Colonic mucosa (tissue), 4 donors: ENCODE measurements around the gene RPS5. TPM values are rescaled to one million over a fixed set of nuclear protein-coding genes. Genes with fewer than 3 reads are reported as not detected.

ENCODE experiments used
- DNase-seq: peaks from one replicate; pipeline ENCODE4 v3.0.0-alpha.2; 2020
- H3K27ac ChIP-seq: fragments of 200-600 bp; one replicate; pipeline ENCODE4 v1.8.0; 2021
- H3K27me3 ChIP-seq: fragments of 200-600 bp; one replicate; pipeline ENCODE4 v1.8.0; 2021
- H3K36me3 ChIP-seq: fragments of 200-600 bp; one replicate; pipeline ENCODE4 v1.8.0; 2021
- H3K4me1 ChIP-seq: fragments of 200-600 bp; one replicate; pipeline ENCODE4 v1.8.0; 2021; ENCODE audit warnings: mild to moderate bottlenecking
- H3K4me3 ChIP-seq: fragments of 200-600 bp; one replicate; pipeline ENCODE4 v1.8.0; 2021
- H3K9ac ChIP-seq, 2 donors: one replicate each; pipeline ENCODE4 v1.7.0; 2013; ENCODE audit warnings: control low read depth in 2 of 2, low read depth in 2 of 2, low read length in 2 of 2
- H3K9me3 ChIP-seq: fragments of 200-600 bp; one replicate; pipeline ENCODE4 v1.8.0; 2021
- intact Hi-C: fragments of 100-400 bp; cut with DNase I; formaldehyde crosslinking; loops from one replicate; pipeline ENCODE4 v1.14.1; 2022
- total RNA-seq, 2 donors: library from RNA; stranded (reverse); fragmentation: NEBNext Ultra II Directional in 1 of 2; extraction: Animal tissue kit (Norgen Biotek cat#: 25700) in 1 of 2; gene quantifications; one replicate each; pipeline ENCODE4 v1.2.1, GENCODE V29; 2021
- TF ChIP-seq, protein P1 (sequence below): fragments of 200-600 bp; IDR thresholded peaks from one replicate; pipeline ENCODE4 v1.8.0; 2022; ENCODE audit warnings: antibody characterized with exemption, mild to moderate bottlenecking
- donor health status: healthy.
- donor health status: DM: no; HTN: no; CAD: no.
- donor health status: DM: no; HTN: no; CAD: no.

RPS5 gene
- total RNA-seq, 2 donors from 2014 or later: 781 to 884 TPM

- DNase-seq: no peak
- intact Hi-C loops: no loop called here
- H3K4me1 ChIP-seq: peaks cover 3% of the 10 kb centered on the region
- no peak overlapping the region for H3K4me3 ChIP-seq
- no peaks in the 10 kb centered on the region for H3K9me3 ChIP-seq
- no peaks in the 10 kb centered on the region for H3K36me3 ChIP-seq
- H3K27ac ChIP-seq: no peak overlapping the region
- H3K9ac ChIP-seq: no peak overlapping the region
- TF ChIP-seq, protein P1, sequence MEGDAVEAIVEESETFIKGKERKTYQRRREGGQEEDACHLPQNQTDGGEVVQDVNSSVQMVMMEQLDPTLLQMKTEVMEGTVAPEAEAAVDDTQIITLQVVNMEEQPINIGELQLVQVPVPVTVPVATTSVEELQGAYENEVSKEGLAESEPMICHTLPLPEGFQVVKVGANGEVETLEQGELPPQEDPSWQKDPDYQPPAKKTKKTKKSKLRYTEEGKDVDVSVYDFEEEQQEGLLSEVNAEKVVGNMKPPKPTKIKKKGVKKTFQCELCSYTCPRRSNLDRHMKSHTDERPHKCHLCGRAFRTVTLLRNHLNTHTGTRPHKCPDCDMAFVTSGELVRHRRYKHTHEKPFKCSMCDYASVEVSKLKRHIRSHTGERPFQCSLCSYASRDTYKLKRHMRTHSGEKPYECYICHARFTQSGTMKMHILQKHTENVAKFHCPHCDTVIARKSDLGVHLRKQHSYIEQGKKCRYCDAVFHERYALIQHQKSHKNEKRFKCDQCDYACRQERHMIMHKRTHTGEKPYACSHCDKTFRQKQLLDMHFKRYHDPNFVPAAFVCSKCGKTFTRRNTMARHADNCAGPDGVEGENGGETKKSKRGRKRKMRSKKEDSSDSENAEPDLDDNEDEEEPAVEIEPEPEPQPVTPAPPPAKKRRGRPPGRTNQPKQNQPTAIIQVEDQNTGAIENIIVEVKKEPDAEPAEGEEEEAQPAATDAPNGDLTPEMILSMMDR: no peak
- H3K27me3 ChIP-seq: no peaks in the 10 kb centered on the region
Measured at GRCh38 chr19:58364146-58364545, 22.9 kb upstream of the RPS5 start.

DNA sequence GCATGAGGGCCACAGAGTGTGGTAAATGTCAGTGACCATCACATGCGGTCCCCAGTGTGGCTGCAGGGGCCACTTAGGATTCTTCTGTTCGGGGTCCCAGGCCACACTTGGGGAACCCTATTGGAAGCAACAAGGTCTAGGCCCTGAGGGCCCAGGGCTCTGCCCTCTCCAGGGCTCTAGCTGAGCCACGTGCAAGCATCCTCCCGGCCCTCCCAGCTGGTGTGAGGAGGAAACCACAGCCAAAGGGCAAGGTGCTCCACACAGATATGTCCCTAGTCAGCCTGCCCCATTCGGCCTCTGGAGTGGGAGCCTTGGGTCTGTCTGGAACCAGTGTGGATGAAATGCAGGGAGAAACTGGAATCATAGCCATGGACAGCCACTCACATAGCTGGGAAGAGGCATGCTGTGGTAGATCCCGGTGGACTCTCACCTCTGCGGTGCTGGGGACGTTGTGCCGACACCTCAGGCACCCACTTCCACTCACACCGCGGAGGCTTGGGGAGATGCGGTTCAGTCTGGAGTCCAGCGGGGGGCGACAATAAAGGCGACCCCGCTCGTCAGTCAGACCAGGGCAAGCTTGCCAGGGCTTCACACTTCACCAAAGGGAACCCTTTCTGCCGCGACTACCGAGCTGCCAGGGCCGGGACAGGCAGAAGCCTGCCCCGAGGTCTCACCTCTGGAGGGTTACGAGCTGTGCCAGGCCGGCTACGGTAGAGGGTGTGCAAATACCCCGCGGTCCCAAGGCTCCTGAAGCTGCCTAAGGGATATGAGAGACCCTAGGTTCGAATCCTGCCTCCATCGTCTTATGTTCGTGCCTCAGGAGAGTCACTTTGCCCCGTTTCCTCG is 20.3 kb upstream of the RPS5 start:
- Histone ChIP-seq H3K27me3 (no peaks in the 10 kb centered on the region), H3K27ac (no peak overlapping the region), H3K4me3 (no peak overlapping the region), H3K9ac (no peak overlapping the region), H3K4me1 (peaks cover under 1% of the 10 kb centered on the region), H3K9me3 (no peaks in the 10 kb centered on the region), H3K36me3 (no peaks in the 10 kb centered on the region)
- TF ChIP-seq, protein P1: no peak
- intact Hi-C loops: no loop called here
- no peak for DNase-seq

DNA sequence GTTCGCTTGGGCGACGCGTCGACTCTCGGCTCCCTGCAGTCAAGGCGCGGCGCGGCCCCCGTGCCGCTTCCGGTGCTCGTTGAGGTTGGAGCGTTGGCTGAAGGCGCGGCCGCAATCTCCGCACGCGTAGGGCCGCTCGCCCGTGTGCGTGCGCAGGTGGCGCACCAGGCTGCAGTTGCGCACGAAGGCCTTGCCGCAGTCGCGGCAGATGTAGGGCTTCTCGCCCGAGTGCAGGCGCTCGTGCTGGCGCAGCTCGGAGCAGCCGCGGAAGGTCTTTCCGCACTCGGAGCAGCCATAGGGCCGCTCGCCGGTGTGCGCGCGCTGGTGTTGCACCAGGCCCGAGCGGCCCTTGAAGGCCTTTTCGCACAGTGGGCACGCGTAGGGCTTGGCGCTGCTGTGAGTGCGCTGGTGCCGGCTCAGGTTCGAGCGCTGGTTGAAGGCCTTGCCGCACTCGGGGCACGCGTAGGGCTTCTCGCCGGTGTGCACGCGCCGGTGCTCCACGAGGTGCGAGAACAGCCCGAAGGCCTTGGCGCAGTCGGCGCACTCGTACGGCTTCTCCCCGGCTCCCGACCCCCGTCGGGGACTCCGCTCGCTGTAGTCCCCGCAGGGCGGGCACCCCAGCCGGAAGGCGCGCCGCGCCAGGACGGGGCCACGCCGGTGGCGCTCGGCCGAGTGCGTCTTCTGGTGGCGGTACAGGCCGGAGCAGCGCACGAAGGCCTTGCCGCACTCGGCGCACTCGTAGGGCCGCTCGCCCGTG is 19.2 kb upstream of the RPS5 start:
- Histone ChIP-seq H3K36me3 (no peaks in the 10 kb centered on the region), H3K4me1 (no peaks in the 10 kb centered on the region), H3K4me3 (no peak overlapping the region), H3K9ac (no peak overlapping the region), H3K9me3 (no peaks in the 10 kb centered on the region), H3K27me3 (no peaks in the 10 kb centered on the region), H3K27ac (no peak overlapping the region)
- TF ChIP-seq, protein P1: no peak
- intact Hi-C loops: no loop called here
- no peak for DNase-seq

DNA sequence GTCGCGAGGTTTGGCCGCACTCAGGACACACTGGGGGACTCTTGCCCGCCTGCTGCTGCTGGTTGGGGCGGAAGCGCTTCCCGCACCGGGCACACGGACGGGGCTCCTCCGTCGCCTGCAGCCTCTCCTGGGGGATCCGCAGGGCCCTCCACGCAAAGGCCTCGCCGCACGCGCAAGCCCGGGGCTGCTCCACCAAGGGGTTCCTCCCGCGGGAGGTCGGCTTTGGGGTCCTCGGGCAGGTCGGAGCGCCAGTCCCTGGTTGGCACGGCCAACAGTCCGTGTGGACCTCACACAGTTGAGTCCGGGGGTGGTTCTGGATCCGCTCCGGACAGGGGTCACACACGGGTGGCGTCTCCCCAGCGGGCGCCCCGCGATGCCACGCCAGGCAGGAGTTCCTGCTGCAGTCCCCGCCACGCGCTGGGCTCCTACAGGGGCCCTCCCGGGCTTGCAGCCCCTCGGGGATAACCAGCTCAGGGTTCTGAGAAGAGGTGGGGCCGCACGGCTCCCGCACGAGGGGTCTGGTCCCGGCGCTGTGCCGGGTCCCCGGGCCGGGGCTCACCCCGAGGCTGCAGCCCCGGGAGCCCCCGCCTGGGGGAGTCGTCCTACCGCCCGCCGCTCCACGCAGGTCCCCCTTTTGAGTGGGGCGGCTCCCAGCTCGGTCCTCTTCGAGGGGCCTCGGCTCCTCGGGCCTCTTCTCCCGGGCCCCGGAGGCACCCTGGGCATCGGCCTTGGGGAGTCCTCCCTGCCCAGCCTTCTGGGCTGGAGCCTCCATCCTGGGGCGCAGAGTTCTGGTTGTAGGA is 18.3 kb upstream of the RPS5 start:
- Histone ChIP-seq H3K27ac (no peak overlapping the region), H3K9me3 (no peaks in the 10 kb centered on the region), H3K4me1 (no peaks in the 10 kb centered on the region), H3K9ac (no peak overlapping the region), H3K4me3 (no peak overlapping the region), H3K27me3 (no peaks in the 10 kb centered on the region), H3K36me3 (no peaks in the 10 kb centered on the region)
- intact Hi-C loops: no loop called here
- TF ChIP-seq, protein P1: no peak
- no peak for DNase-seq

DNA sequence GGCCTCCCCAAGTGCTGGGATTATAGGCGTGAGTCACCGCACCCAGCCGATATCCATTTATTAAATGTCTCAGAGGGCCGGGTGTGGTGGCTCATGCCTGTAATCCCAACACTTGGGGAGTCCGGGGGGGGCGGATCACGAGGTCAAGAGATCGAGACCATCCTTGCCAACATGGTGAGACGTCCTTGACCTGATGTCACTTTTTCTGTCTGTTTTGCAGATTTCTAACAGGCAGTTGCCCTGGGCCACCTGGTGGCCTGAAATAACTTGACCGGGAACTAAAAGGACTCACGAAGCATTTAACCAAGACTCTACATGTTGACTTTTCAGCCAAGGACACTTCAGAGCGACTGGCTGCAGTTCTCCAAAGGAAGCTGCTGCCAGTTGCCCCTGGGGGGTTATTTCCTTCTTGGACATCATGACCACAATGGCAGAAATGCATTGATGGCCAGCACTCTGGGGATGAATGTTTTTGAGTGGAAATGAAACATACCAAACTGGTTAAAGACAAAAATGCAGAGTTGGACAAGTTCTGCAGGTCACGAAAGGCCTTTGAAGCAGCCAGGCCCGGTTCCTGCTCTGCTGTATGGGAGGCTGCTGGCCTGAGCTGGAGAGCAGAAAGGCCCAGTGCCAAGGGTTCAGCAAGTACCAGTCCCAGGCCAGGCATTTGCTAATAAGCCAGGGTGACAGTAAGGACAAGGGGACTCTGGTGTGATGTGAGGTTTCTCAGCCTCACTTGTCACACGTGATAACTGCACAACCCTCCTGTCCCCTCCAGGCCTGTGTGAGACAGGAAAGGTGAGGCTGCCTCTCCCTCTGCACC is 14.5 kb upstream of the RPS5 start:
- Histone ChIP-seq H3K9me3 (no peaks in the 10 kb centered on the region), H3K27ac (no peak overlapping the region)
- intact Hi-C loops: no loop called here

More for the DNA sequence above, 14.5 kb upstream of the RPS5 start:
- H3K36me3 ChIP-seq: no peaks in the 10 kb centered on the region
- no peak overlapping the region for H3K4me3 ChIP-seq
- no peak for DNase-seq
- TF ChIP-seq, protein P1: no peak
- no peaks in the 10 kb centered on the region for H3K4me1 ChIP-seq
- no peaks in the 10 kb centered on the region for H3K27me3 ChIP-seq
- H3K9ac ChIP-seq: no peak overlapping the region
